DND-41 (cell line): Measurements from ENCODE around the gene BCKDK.
A peak's percentile ranks its signal among the peaks of the same experiment; 100 is the strongest.

Experiments
- ATAC-seq: fragments of 200-7000 bp; cut with Tn5 transposase; 3 replicates; pipeline ENCODE4 v1.9.1; 2021; ENCODE audit warnings: low read depth; ENCODE audit not compliant: insufficient read depth
- DNase-seq: peaks from one replicate; pipeline ENCODE4 v3.0.0-alpha.2; 2020
- H2AFZ ChIP-seq: 2 replicates; pipeline ENCODE4 v1.6.0; 2012; ENCODE audit warnings: low read depth, low read length
- H3K27ac ChIP-seq: 2 replicates; pipeline ENCODE4 v1.5.1; 2012; ENCODE audit warnings: low read length, inconsistent platforms
- H3K27me3 ChIP-seq: fragments of 200-600 bp; sonication (generic); 2 replicates; pipeline ENCODE4 v1.6.0; 2012; ENCODE audit warnings: low read length, mild to moderate bottlenecking, inconsistent platforms; ENCODE audit not compliant: insufficient read depth, poor library complexity
- H3K36me3 ChIP-seq: 2 replicates; pipeline ENCODE4 v1.5.1; 2012; ENCODE audit warnings: low read length, inconsistent platforms; ENCODE audit not compliant: insufficient read depth
- H3K4me1 ChIP-seq: 2 replicates; pipeline ENCODE4 v1.5.1; 2012; ENCODE audit warnings: mild to moderate bottlenecking, low read length; ENCODE audit not compliant: insufficient read depth
- H3K4me2 ChIP-seq: 2 replicates; pipeline ENCODE4 v1.6.0; 2012; ENCODE audit warnings: mild to moderate bottlenecking, moderate library complexity, low read length, inconsistent platforms; ENCODE audit not compliant: insufficient read depth
- H3K4me3 ChIP-seq, 2 experiments: fragments of 200-600 bp in 1 of 2; shearing (Covaris generic) in 1 of 2; 2 replicates each; pipeline ENCODE4 v1.5.1; 2012 to 2016; ENCODE audit warnings: inconsistent platforms in 2 of 2, low read length in 2 of 2, mild to moderate bottlenecking in 2 of 2, low read depth in 1 of 2, moderate library complexity in 1 of 2
- H3K79me2 ChIP-seq: 2 replicates; pipeline ENCODE4 v1.6.0; 2012; ENCODE audit warnings: low read length, inconsistent platforms; ENCODE audit not compliant: insufficient read depth
- H3K9ac ChIP-seq: 2 replicates; pipeline ENCODE4 v1.6.0; 2012; ENCODE audit warnings: low read depth, mild to moderate bottlenecking, inconsistent platforms, low read length, moderate library complexity
- H3K9me3 ChIP-seq: 2 replicates; pipeline ENCODE4 v1.5.1; 2012; ENCODE audit warnings: low read length, moderate library complexity, mild to moderate bottlenecking, inconsistent platforms; ENCODE audit not compliant: insufficient read depth, severe bottlenecking
- H4K20me1 ChIP-seq: 2 replicates; pipeline ENCODE4 v1.6.0; 2012; ENCODE audit warnings: low read length; ENCODE audit not compliant: insufficient read depth
- CTCF ChIP-seq: IDR thresholded peaks from 2 replicates; pipeline ENCODE4 v1.5.1; 2012; ENCODE audit warnings: borderline replicate concordance, low read length, moderate library complexity, mild to moderate bottlenecking; ENCODE audit not compliant: poor library complexity, severe bottlenecking; ENCODE audit errors: extremely low read depth
- EZH2 ChIP-seq: IDR thresholded peaks from 3 replicates; pipeline ENCODE4 v1.6.1; 2012; ENCODE audit warnings: borderline replicate concordance, low read depth, mild to moderate bottlenecking, moderate library complexity, low read length, inconsistent platforms; ENCODE audit not compliant: severe bottlenecking

The BCKDK gene

GRCh38 chr16:31073142-31073969 is 34.8 kb upstream of the BCKDK start:
- no peak for TF ChIP-seq EZH2
- no peak for TF ChIP-seq CTCF
- DNase-seq (peak; percentile 91), ATAC-seq (peak; percentile 65)
- H3K27me3 ChIP-seq = no peaks in the 10 kb centered on the region
- H3K4me2 ChIP-seq = peak overlapping the region; percentile 81
- peaks cover 30% of the 10 kb centered on the region for H4K20me1 ChIP-seq
- no peaks in the 10 kb centered on the region for H3K9me3 ChIP-seq
- peaks cover 88% of the 10 kb centered on the region for H3K79me2 ChIP-seq
- H3K4me3 ChIP-seq = peak overlapping the region; percentile 59 to 90
- H3K27ac ChIP-seq = peak overlapping the region; percentile 87
- H2AFZ ChIP-seq = peak overlapping the region; percentile 85
- H3K4me1 ChIP-seq = peaks cover 25% of the 10 kb centered on the region
- H3K36me3 ChIP-seq = peaks cover 29% of the 10 kb centered on the region
- H3K9ac ChIP-seq = peak overlapping the region; percentile 70

GRCh38 chr16:31073970-31074813 is 34.0 kb upstream of the BCKDK start, which contains the start of the genes ZNF646 and ZNF668:
Gene ZNF646 (plus strand): TSS chr16:31074422. CDS start chr16:31076325, 1,903 bp downstream.
Gene ZNF668 (minus strand): TSS chr16:31074240. CDS start chr16:31064459, 9,781 bp downstream.
- Histone ChIP-seq H4K20me1 (peaks cover 38% of the 10 kb centered on the region), H3K79me2 (peaks cover 88% of the 10 kb centered on the region), H3K9me3 (no peaks in the 10 kb centered on the region), H3K4me3 (peak within 1 kb of the TSS; percentile 59 to 90), H3K27me3 (no peaks in the 10 kb centered on the region), H3K4me2 (peak within 1 kb of the TSS; percentile 81), H2AFZ (peak within 1 kb of the TSS; percentile 85), H3K36me3 (peaks cover 38% of the 10 kb centered on the region), H3K27ac (peak within 1 kb of the TSS; percentile 87), H3K9ac (peak within 1 kb of the TSS; percentile 70), H3K4me1 (peaks cover 25% of the 10 kb centered on the region)
- TF ChIP-seq CTCF (peak; percentile 18), EZH2 (no peak)
- ATAC-seq = peak; percentile 79
- DNase-seq = peak; percentile 99

GRCh38 chr16:31074814-31075183 is 33.4 kb upstream of the BCKDK start:
- no peak for DNase-seq
- Histone ChIP-seq H3K27me3 (no peaks in the 10 kb centered on the region), H3K9ac (peak overlapping the region; percentile 70), H3K79me2 (peaks cover 91% of the 10 kb centered on the region), H3K4me2 (peak overlapping the region; percentile 81), H2AFZ (peak overlapping the region; percentile 73), H3K9me3 (no peaks in the 10 kb centered on the region), H4K20me1 (peaks cover 44% of the 10 kb centered on the region), H3K36me3 (peaks cover 44% of the 10 kb centered on the region), H3K27ac (peak overlapping the region; percentile 87), H3K4me3 (peak overlapping the region; percentile 37 to 90), H3K4me1 (peaks cover 25% of the 10 kb centered on the region)
- TF ChIP-seq EZH2 (no peak), CTCF (peak; percentile 25)
- ATAC-seq = no peak
